Measurements from ENCODE around the gene USP21. TPM values are rescaled to one million over a fixed set of nuclear protein-coding genes. Genes with fewer than 3 reads are reported as not detected.
A peak's percentile ranks its signal among the peaks of the same experiment; 100 is the strongest.

The USP21 gene
- total and polyA plus RNA-seq, 5 donors from 2014 or later = 18.8 to 36.9 (median 24.7) TPM

DNA sequence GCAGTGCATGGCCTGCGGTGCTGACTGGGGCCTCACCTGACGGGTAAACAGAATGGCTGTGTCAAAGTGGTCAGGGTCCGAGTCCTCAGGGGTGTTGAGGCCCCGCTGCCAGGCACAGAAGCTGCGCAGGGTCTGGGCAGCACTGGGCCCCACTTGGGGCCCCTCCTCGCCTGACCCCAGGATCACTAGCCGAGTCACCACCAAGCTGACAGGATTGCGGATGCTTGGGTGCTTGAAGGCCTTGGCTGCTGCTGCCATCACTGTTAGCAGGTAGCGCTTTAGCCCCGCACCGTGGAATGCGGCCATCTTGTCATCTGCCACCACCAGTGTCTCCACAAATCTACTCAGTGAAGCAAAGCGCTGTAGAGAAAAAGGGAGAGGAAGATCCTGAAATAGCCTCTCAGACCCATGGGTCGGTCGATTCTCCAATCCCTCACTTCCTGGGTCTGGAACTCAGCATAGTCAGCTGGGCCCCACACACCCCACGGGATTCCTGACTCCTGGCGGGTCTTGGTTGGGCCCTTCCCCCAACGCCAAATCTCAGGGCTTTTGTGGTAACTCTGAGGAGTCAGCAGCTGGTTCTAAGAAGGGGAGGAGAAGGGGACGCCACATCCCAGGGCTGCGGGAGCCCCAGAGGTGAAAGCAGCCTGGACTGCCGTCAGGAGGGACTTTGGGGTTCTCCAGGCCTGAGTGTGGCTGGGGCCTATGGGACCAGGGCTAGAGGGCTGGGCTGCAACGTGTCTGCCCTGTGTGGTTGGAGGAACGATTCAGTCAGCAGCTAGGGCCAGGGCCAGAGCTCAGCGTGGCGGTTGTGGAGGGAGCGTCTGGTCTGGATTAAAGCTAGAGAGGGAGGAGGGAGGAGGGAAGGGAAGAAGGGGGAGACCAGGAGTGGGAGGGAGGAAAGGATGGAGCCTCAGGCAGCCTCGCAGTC, 37.5 kb downstream of the USP21 start:
- H3K4me1 Mint-ChIP-seq = peaks cover 7 to 59% (median 33%) of the 10 kb centered on the region in 4 donors
- peak overlapping the region in 2 of 3 donors; percentile 46 to 48 for H3K27ac Mint-ChIP-seq

GRCh38 chr1:161197560-161198193, 38.4 kb downstream of the USP21 start:
- no peak overlapping the region for H3K4me3 ChIP-seq (ENCODE audit: low read depth, low read length)
- no peaks in the 10 kb centered on the region for H3K36me3 ChIP-seq (ENCODE audit: control insufficient read depth, insufficient read depth, low read length)
- DNase-seq = no peak
- Mint-ChIP-seq H3K27me3 (no peaks in the 10 kb centered on the region), H3K9me3 (no peaks in the 10 kb centered on the region), H3K36me3 (peaks cover 4% of the 10 kb centered on the region), H3K27ac (peak overlapping the region in 2 of 3 donors; percentile 46 to 69), H3K4me3 (no peak overlapping the region), H3K4me1 (peaks cover 9 to 58% (median 32%) of the 10 kb centered on the region in 4 donors)
- no peaks in the 10 kb centered on the region for H3K9me3 ChIP-seq (ENCODE audit: control insufficient read depth in 2 of 2, low read length in 2 of 2)
- no peak overlapping the region for H3K27ac ChIP-seq (ENCODE audit: insufficient read depth, low read length, poor library complexity, severe bottlenecking)
- peaks cover 35% of the 10 kb centered on the region for H3K4me1 ChIP-seq (ENCODE audit: control insufficient read depth, insufficient read depth, low read length, poor library complexity, severe bottlenecking)
- ATAC-seq (ENCODE audit: low read depth in 2 of 2) = no peak
- no peaks in the 10 kb centered on the region for H3K27me3 ChIP-seq (ENCODE audit: control insufficient read depth, insufficient read depth, low read length)

More for the DNA sequence above, 37.5 kb downstream of the USP21 start:
- peak overlapping the region in 1 of 4 donors; percentile 25 for H3K4me3 Mint-ChIP-seq
- peaks cover 3% of the 10 kb centered on the region for H3K36me3 Mint-ChIP-seq
- no peak for ATAC-seq (ENCODE audit: low read depth in 2 of 2)
- DNase-seq = no peak
- Histone ChIP-seq H3K36me3 (ENCODE audit: control insufficient read depth, insufficient read depth, low read length) (no peaks in the 10 kb centered on the region), H3K9me3 (ENCODE audit: control insufficient read depth in 2 of 2, low read length in 2 of 2) (no peaks in the 10 kb centered on the region), H3K27me3 (ENCODE audit: control insufficient read depth, insufficient read depth, low read length) (no peaks in the 10 kb centered on the region), H3K4me1 (ENCODE audit: control insufficient read depth, insufficient read depth, low read length, poor library complexity, severe bottlenecking) (peaks cover 35% of the 10 kb centered on the region), H3K4me3 (ENCODE audit: low read depth, low read length) (no peak overlapping the region), H3K27ac (ENCODE audit: insufficient read depth, low read length, poor library complexity, severe bottlenecking) (no peak overlapping the region)
- H3K27me3 Mint-ChIP-seq = no peaks in the 10 kb centered on the region
- no peaks in the 10 kb centered on the region for H3K9me3 Mint-ChIP-seq

DNA sequence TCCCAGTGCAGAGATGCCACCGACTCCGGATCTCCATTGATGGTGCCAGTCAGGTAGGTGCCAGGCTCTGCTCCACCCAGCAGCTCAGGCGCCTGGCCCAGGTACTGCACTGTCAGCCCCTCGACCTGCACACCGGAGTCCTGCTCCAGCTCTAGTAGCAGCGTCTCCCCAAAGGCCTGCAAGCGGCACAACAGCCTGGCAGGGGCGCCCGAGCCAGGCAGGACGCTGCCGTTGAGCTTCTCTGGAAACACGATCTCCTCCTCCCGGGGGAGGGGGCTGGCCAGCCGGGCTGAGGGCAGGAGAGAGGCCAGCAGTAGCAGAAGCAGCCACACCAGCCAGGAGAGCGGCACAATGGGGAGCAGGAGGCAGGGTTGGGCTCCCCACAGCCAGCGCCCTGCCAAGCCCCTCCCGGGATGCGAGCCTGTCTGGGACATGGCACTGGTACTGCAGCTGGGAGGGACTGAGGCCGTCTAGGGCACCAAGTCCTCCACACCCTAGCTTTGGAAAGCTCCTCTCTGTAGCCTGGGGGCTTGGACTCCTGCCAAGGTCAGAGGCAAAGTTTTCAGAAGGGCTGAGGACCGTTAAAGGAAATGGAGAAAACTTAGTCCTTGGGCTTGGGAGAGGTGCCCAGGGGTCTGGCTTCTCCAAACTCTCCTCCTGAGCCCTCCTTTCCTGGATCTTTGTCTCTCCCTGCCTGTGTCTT, 39.0 kb downstream of the USP21 start:
- Mint-ChIP-seq H3K4me1 (peaks cover 7 to 58% (median 29%) of the 10 kb centered on the region in 4 donors), H3K36me3 (peaks cover 3% of the 10 kb centered on the region), H3K27ac (no peak overlapping the region), H3K9me3 (no peaks in the 10 kb centered on the region), H3K4me3 (no peak overlapping the region), H3K27me3 (no peaks in the 10 kb centered on the region)
- peaks cover 38% of the 10 kb centered on the region for H3K4me1 ChIP-seq (ENCODE audit: control insufficient read depth, insufficient read depth, low read length, poor library complexity, severe bottlenecking)
- ATAC-seq (ENCODE audit: low read depth in 2 of 2) (no peak), DNase-seq (no peak)
- no peaks in the 10 kb centered on the region for H3K27me3 ChIP-seq (ENCODE audit: control insufficient read depth, insufficient read depth, low read length)
- H3K27ac ChIP-seq (ENCODE audit: insufficient read depth, low read length, poor library complexity, severe bottlenecking) = no peak overlapping the region
- H3K36me3 ChIP-seq (ENCODE audit: control insufficient read depth, insufficient read depth, low read length) = peaks cover under 1% of the 10 kb centered on the region
- H3K4me3 ChIP-seq (ENCODE audit: low read depth, low read length) = no peak overlapping the region
- H3K9me3 ChIP-seq (ENCODE audit: control insufficient read depth in 2 of 2, low read length in 2 of 2) = no peaks in the 10 kb centered on the region

DNA sequence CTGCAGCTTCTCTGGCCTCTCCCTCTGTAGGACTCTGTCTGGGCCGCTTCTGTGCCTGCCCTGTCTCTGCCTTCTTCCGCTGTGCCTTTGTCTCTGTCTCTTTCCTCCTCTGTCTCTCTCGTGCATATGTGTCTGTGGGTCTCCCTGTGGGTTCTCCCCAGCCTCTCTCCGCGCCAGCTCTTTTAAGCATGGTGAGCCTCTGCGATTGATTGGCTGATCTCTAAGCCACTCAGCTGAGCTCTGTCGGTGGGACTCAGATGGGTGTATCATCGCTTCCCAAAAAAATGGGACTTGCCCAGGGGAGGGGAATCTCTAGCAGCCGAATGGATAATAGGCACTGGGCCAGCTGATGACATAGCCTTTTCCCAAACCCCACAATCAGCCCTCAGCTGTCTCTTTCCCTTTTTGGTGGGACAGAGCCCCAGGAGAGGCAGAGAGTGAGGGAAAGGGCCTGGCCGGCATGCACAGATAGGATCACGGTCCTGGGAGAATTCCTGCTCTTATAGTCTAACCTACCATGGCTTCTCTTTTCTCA, 39.7 kb downstream of the USP21 start, which contains the start of gene ADAMTS4:
TSS of gene ADAMTS4 (minus strand) at position 158 of the 535 bp plus-strand sequence. CDS start 427 bp downstream, outside the sequence.
- Histone ChIP-seq H3K4me3 (ENCODE audit: low read depth, low read length) (peak within 1 kb of the TSS; percentile 61), H3K9me3 (ENCODE audit: control insufficient read depth in 2 of 2, low read length in 2 of 2) (no peaks in the 10 kb centered on the region), H3K27me3 (ENCODE audit: control insufficient read depth, insufficient read depth, low read length) (no peaks in the 10 kb centered on the region), H3K36me3 (ENCODE audit: control insufficient read depth, insufficient read depth, low read length) (peaks cover 6% of the 10 kb centered on the region), H3K4me1 (ENCODE audit: control insufficient read depth, insufficient read depth, low read length, poor library complexity, severe bottlenecking) (peaks cover 44% of the 10 kb centered on the region), H3K27ac (ENCODE audit: insufficient read depth, low read length, poor library complexity, severe bottlenecking) (peak within 1 kb of the TSS; percentile 90)
- Mint-ChIP-seq H3K27me3 (peaks cover under 1% of the 10 kb centered on the region), H3K4me3 (peak within 1 kb of the TSS in 3 of 4 donors; percentile 15 to 69 (median 39)), H3K27ac (peak within 1 kb of the TSS; percentile 98 to 99 (median 99)), H3K9me3 (no peaks in the 10 kb centered on the region), H3K4me1 (peaks cover 9 to 64% (median 33%) of the 10 kb centered on the region in 4 donors), H3K36me3 (peaks cover 4% of the 10 kb centered on the region)
- DNase-seq (no peak), ATAC-seq (ENCODE audit: low read depth in 2 of 2) (no peak)

- Histone ChIP-seq H3K4me3 (ENCODE audit: low read depth, low read length) (peak overlapping the region; percentile 61), H3K9me3 (ENCODE audit: control insufficient read depth in 2 of 2, low read length in 2 of 2) (no peaks in the 10 kb centered on the region), H3K27ac (ENCODE audit: insufficient read depth, low read length, poor library complexity, severe bottlenecking) (peak overlapping the region; percentile 90), H3K27me3 (ENCODE audit: control insufficient read depth, insufficient read depth, low read length) (no peaks in the 10 kb centered on the region), H3K4me1 (ENCODE audit: control insufficient read depth, insufficient read depth, low read length, poor library complexity, severe bottlenecking) (peaks cover 47% of the 10 kb centered on the region), H3K36me3 (ENCODE audit: control insufficient read depth, insufficient read depth, low read length) (peaks cover 8% of the 10 kb centered on the region)
- ATAC-seq (ENCODE audit: low read depth in 2 of 2) = no peak
- DNase-seq = no peak
- peak overlapping the region; percentile 7 to 97 (median 82) for H3K4me3 Mint-ChIP-seq
- H3K36me3 Mint-ChIP-seq = peaks cover 11% of the 10 kb centered on the region
- peak overlapping the region; percentile 98 to 99 (median 99) for H3K27ac Mint-ChIP-seq
- peaks cover 15 to 69% (median 40%) of the 10 kb centered on the region in 4 donors for H3K4me1 Mint-ChIP-seq
- H3K27me3 Mint-ChIP-seq = peaks cover 4% of the 10 kb centered on the region
- no peaks in the 10 kb centered on the region for H3K9me3 Mint-ChIP-seq
Measured at GRCh38 chr1:161199506-161200139, 40.3 kb downstream of the USP21 start.

GRCh38 chr1:161200421-161200991, 41.2 kb downstream of the USP21 start:
- Histone ChIP-seq H3K27ac (ENCODE audit: insufficient read depth, low read length, poor library complexity, severe bottlenecking) (peak overlapping the region; percentile 90), H3K36me3 (ENCODE audit: control insufficient read depth, insufficient read depth, low read length) (peaks cover 15% of the 10 kb centered on the region), H3K27me3 (ENCODE audit: control insufficient read depth, insufficient read depth, low read length) (no peaks in the 10 kb centered on the region), H3K4me1 (ENCODE audit: control insufficient read depth, insufficient read depth, low read length, poor library complexity, severe bottlenecking) (peaks cover 52% of the 10 kb centered on the region), H3K9me3 (ENCODE audit: control insufficient read depth in 2 of 2, low read length in 2 of 2) (no peaks in the 10 kb centered on the region), H3K4me3 (ENCODE audit: low read depth, low read length) (peak overlapping the region; percentile 61)
- no peak for ATAC-seq (ENCODE audit: low read depth in 2 of 2)
- Mint-ChIP-seq H3K9me3 (no peaks in the 10 kb centered on the region), H3K27me3 (peaks cover 4% of the 10 kb centered on the region), H3K27ac (peak overlapping the region; percentile 98 to 99 (median 99)), H3K36me3 (peaks cover 16% of the 10 kb centered on the region), H3K4me3 (peak overlapping the region; percentile 85 to 98 (median 96)), H3K4me1 (peaks cover 20 to 67% (median 44%) of the 10 kb centered on the region in 4 donors)
- peak in 2 of 3 donors; percentile 34 to 75 for DNase-seq

Data from CD4-positive, CD25-positive, alpha-beta regulatory T cell (primary cell).